Measurements from ENCODE around the gene TNFAIP8L3.

Gene TNFAIP8L3

DNA sequence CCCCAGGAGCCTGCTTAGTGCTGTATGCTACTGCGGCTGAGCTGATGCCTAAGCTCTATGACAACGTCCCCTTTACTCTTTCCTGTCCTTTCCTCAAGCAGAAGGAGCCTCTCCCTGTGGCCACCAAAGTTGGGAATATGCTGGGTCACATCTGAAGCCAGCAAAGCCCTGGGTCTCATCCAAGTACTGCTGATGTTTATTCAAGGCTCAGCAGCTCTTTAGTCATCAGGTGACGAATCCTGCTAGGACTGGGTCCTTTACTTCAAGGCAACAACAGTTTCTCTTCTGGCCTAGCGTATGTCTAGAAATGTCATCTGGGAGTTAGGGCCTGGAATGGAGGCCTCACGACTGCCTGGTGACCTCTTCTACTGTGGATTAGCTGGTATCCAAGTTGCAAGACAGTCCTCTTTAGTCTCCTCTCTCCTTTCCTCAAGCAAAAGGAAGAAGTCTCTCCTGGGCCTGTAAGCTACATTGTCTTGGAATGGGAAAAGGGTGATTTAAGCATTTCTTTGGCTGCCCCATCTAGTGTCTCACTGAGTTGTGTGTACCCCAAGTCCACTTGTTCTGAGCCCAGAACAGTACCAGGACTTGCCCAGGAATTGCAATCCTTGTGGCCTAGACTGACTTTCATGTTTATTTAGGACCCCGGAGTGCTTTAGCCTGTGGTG, 63.9 kb downstream of the TNFAIP8L3 start:
- in situ Hi-C loops (cut with HindIII; ENCODE audit: low pct_unique_long_range_greater_than_20kb, low sequenced_read_pairs), result no loop called here
- no peak for TF ChIP-seq JUND (IDR thresholded peaks at IDR 0.05; ENCODE audit: low read depth)
- DNase-seq (ENCODE audit: low read depth in 1 of 2, low spot score in 1 of 2), result peak in 1 of 2 experiments; percentile 52

DNA sequence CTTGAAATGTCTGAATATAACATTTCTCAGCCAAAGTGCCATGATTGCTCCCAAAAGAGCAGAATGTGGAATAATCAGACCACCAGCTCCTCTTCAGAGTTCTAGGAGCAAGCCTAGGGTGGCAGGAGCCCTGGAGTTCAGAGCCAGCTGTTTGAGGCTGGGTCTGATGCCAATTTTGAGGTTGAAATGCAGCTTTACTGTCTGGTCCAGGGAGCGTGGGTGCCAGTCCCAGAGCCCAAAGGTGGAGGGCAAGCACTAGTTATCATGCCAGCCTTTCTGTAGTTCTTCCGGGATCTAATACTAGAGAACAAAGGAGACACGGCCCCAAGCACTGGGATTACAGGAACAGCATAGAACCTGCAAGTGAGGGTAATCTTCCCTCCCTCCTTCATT, 69.3 kb downstream of the TNFAIP8L3 start:
- no peak for TF ChIP-seq JUND (IDR thresholded peaks at IDR 0.05; ENCODE audit: low read depth)
- DNase-seq (ENCODE audit: low read depth in 1 of 2, low spot score in 1 of 2), result no peak
- in situ Hi-C loops (cut with HindIII; ENCODE audit: low pct_unique_long_range_greater_than_20kb, low sequenced_read_pairs), result no loop called here

DNA sequence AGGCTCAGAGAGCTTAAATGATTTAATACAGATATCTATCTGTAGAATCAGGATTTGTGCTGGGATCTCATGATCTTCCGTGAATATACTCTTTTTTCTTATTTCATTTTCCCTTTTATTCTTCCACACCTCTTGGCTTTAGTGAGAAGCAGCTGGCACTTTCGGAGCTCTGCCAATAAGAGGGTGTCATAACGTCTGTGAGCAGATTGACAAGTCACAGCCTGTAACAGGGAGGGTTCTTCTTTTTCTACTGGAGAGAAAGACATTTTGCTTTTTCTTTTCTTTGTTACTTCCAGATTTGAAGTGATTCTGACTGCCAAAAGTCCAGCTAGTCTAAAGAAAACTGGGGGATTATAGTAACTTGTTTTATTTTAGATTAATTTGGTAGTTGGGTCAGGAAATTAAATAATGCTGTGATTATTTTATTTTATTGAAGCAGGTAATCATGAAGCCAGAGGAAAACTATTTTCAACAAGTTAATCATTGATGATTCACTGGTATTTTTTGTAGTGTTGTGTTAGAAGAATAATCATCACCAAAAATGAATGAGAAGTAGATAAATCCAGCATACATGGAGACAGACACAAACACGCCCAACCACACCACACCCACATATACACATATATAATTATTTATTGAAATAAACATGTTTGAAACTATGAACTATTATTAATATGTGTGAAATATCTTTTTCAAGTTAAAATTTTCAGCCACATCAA, 69.8 kb downstream of the TNFAIP8L3 start:
- DNase-seq (ENCODE audit: low read depth in 1 of 2, low spot score in 1 of 2), result no peak
- TF ChIP-seq JUND (IDR thresholded peaks at IDR 0.05; ENCODE audit: low read depth), result no peak
- in situ Hi-C loops (cut with HindIII; ENCODE audit: low pct_unique_long_range_greater_than_20kb, low sequenced_read_pairs), result no loop called here

- no peak for DNase-seq (ENCODE audit: low read depth in 1 of 2, low spot score in 1 of 2)
- in situ Hi-C loops (cut with HindIII; ENCODE audit: low pct_unique_long_range_greater_than_20kb, low sequenced_read_pairs), result no loop called here
- no peak for TF ChIP-seq JUND (IDR thresholded peaks at IDR 0.05; ENCODE audit: low read depth)
These were observed 71.2 kb downstream of the TNFAIP8L3 start for GRCh38 chr15:51023499-51023898.

GRCh38 chr15:51022206-51022605, 72.5 kb downstream of the TNFAIP8L3 start:
- no peak for DNase-seq (ENCODE audit: low read depth in 1 of 2, low spot score in 1 of 2)
- in situ Hi-C loops (cut with HindIII; ENCODE audit: low pct_unique_long_range_greater_than_20kb, low sequenced_read_pairs), result no loop called here
- no peak for TF ChIP-seq JUND (IDR thresholded peaks at IDR 0.05; ENCODE audit: low read depth)

DNA sequence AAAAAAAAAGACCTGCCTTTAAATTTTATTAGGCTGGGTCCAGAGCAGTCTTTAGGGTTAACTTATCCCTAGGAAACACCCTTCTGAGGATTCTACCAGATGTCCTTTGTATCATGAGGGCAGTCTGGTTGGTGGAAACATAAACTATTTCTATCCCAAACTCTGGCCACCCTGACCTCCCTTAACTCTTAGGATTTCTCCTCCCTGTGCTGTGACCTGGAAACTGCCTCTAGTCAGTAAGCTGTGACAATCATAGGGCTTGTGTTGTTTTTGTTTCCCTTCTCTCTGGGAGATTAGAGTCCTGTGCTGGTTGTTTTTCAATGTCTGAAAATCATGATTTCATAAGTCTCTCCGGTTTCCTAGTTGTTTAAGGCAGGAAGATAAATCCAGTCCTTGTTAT, 78.1 kb downstream of the TNFAIP8L3 start:
- no peak for TF ChIP-seq JUND (IDR thresholded peaks at IDR 0.05; ENCODE audit: low read depth)
- in situ Hi-C loops (cut with HindIII; ENCODE audit: low pct_unique_long_range_greater_than_20kb, low sequenced_read_pairs), result no loop called here
- DNase-seq (ENCODE audit: low read depth in 1 of 2, low spot score in 1 of 2), result no peak

DNA sequence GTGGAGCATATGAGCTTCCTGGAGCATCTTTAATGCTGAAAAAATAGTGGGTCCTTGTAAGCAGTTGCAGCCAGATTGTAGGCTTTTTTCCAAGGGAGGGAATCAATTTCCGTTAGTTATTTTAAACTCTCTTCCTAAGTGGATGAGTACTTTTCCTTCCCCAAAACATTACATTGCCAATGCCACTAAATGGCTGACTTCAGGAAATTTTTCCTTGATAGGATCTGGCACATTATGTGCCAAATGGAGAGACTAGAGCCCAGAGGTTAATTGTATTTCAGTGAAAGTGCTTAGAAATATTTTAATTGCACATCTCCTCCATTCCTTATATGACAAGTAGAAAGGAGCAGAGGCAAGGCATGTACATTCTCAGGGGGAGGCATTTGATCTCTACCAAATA, 83.5 kb downstream of the TNFAIP8L3 start:
- TF ChIP-seq JUND (IDR thresholded peaks at IDR 0.05; ENCODE audit: low read depth), result no peak
- in situ Hi-C loops (cut with HindIII; ENCODE audit: low pct_unique_long_range_greater_than_20kb, low sequenced_read_pairs), result no loop called here
- DNase-seq (ENCODE audit: low read depth in 1 of 2, low spot score in 1 of 2), result no peak

- in situ Hi-C loops (cut with HindIII; ENCODE audit: low pct_unique_long_range_greater_than_20kb, low sequenced_read_pairs), result no loop called here
- TF ChIP-seq JUND (IDR thresholded peaks at IDR 0.05; ENCODE audit: low read depth), result no peak
- DNase-seq (ENCODE audit: low read depth in 1 of 2, low spot score in 1 of 2), result no peak
These were observed 87.5 kb downstream of the TNFAIP8L3 start for GRCh38 chr15:51007131-51007666.
